SK-MEL-5 (cell line): ENCODE measurements around the gene RABGGTA. TPM values are rescaled to one million over a fixed set of nuclear protein-coding genes. Genes with fewer than 3 reads are reported as not detected.

Experiments used
- DNase-seq: peaks from one replicate; pipeline ENCODE4 v3.0.0-alpha.2; 2016; ENCODE audit warnings: low read depth, low spot score
- in situ Hi-C: cut with HindIII; loops from 2 replicates; pipeline ENCODE4 v1.10.0; 2016; ENCODE audit warnings: low sequenced_read_pairs, high pct_unique_total_duplicates, low pct_unique_long_range_greater_than_20kb
- polyA plus RNA-seq, 2 experiments: library from polyadenylated mRNA; depleted of rRNA; stranded (reverse); fragments of >200 nt; gene quantifications; 2 replicates each; pipeline ENCODE4 v1.2.3, GENCODE V29; 2015
- total RNA-seq: library from RNA; depleted of rRNA; stranded (reverse); fragments of >200 nt; shearing (Covaris generic); gene quantifications from 2 replicates; pipeline ENCODE4 v1.2.3, GENCODE V29; 2014; rRNA removed

The RABGGTA gene
- total RNA-seq, result 23.9 and 25.7 TPM in 2 replicates
- polyA plus RNA-seq (2015; cell fraction: cytosol; rRNA removed), result 42.1 and 51.8 TPM in 2 replicates
- polyA plus RNA-seq (2015; cell fraction: nucleus; rRNA removed), result 149 and 195 TPM in 2 replicates

- DNase-seq, result peak; percentile 82
- in situ Hi-C loops, result no loop called here
These were observed at the start of gene RABGGTA for GRCh38 chr14:24271134-24271833. Gene RABGGTA, minus strand, starts transcription at chr14:24271597. Its CDS starts 482 bp downstream, at chr14:24271115.

- DNase-seq, result no peak
- in situ Hi-C loops, result no loop called here
These were observed 45.9 kb upstream of the RABGGTA start for GRCh38 chr14:24317141-24317928.

GRCh38 chr14:24316597-24316950 lies 45.2 kb upstream of the RABGGTA start:
- DNase-seq, result no peak
- in situ Hi-C loops, result no loop called here

- no peak for DNase-seq
- in situ Hi-C loops, result no loop called here
These were observed 44.6 kb upstream of the RABGGTA start for GRCh38 chr14:24315807-24316596.

GRCh38 chr14:24315243-24315806 lies 43.9 kb upstream of the RABGGTA start:
- no peak for DNase-seq
- in situ Hi-C loops, result no loop called here

GRCh38 chr14:24314377-24315193 lies 43.2 kb upstream of the RABGGTA start:
- DNase-seq, result no peak
- in situ Hi-C loops, result no loop called here

- no peak for DNase-seq
These were observed 42.5 kb upstream of the RABGGTA start for GRCh38 chr14:24313913-24314312.

GRCh38 chr14:24312736-24313507 lies 41.5 kb upstream of the RABGGTA start:
- in situ Hi-C loops, result no loop called here

More at GRCh38 chr14:24313913-24314312, 42.5 kb upstream of the RABGGTA start:
- in situ Hi-C loops, result no loop called here

GRCh38 chr14:24311837-24312615 lies 40.6 kb upstream of the RABGGTA start:
- in situ Hi-C loops, result no loop called here
- no peak for DNase-seq

More at GRCh38 chr14:24312736-24313507, 41.5 kb upstream of the RABGGTA start:
- DNase-seq, result no peak

GRCh38 chr14:24310646-24311604 lies 39.5 kb upstream of the RABGGTA start, which contains the start of gene LTB4R:
Gene LTB4R, plus strand, starts transcription at chr14:24311502. Its CDS starts 4,150 bp downstream, at chr14:24315652.
- DNase-seq, result no peak
- in situ Hi-C loops, result no loop called here

- in situ Hi-C loops, result no loop called here
These were observed 38.9 kb upstream of the RABGGTA start for GRCh38 chr14:24310265-24310645.

GRCh38 chr14:24309538-24310264 lies 38.3 kb upstream of the RABGGTA start, which contains the start of gene LTB4R2:
Gene LTB4R2, plus strand, starts transcription at chr14:24310140. Its CDS starts 525 bp downstream, at chr14:24310665.
- in situ Hi-C loops, result no loop called here
- no peak for DNase-seq

More at GRCh38 chr14:24310265-24310645, 38.9 kb upstream of the RABGGTA start:
- no peak for DNase-seq

- DNase-seq, result no peak
- in situ Hi-C loops, result no loop called here
These were observed 37.1 kb upstream of the RABGGTA start for GRCh38 chr14:24308342-24309124.
